SK-N-MC (cell line): Measurements from ENCODE around the gene TMC1.

Experiments
- EZH2 ChIP-seq: fragments of 200-600 bp; sonication (generic); IDR thresholded peaks from one replicate; pipeline ENCODE4 v1.6.1; 2017; ENCODE audit warnings: antibody characterized with exemption
- FOXP2 ChIP-seq: optimal IDR thresholded peaks from 2 replicates; pipeline ENCODE3; 2011; ENCODE audit warnings: mild to moderate bottlenecking, moderate library complexity; ENCODE audit not compliant: insufficient read depth; ENCODE audit errors: extremely low read length, control extremely low read depth
- POLR2AphosphoS5 ChIP-seq: IDR thresholded peaks from 2 replicates; pipeline ENCODE4 v1.6.1; 2012; ENCODE audit warnings: mild to moderate bottlenecking, low read depth, low read length, borderline replicate concordance

GRCh38 chr9:72489986-72490385 lies 31.4 kb upstream of the TMC1 start:
- TF ChIP-seq POLR2AphosphoS5 (no peak), EZH2 (no peak), FOXP2 (no peak)
